Measurements from ENCODE around the gene SLC2A1. TPM values are rescaled to one million over a fixed set of nuclear protein-coding genes. Genes with fewer than 3 reads are reported as not detected.

Gene SLC2A1
- total and polyA plus RNA-seq, 2 of the 13 experiments (the other 11 are each of a cell fraction or from before 2014, with no cell fraction given): 125 to 423 TPM

DNA sequence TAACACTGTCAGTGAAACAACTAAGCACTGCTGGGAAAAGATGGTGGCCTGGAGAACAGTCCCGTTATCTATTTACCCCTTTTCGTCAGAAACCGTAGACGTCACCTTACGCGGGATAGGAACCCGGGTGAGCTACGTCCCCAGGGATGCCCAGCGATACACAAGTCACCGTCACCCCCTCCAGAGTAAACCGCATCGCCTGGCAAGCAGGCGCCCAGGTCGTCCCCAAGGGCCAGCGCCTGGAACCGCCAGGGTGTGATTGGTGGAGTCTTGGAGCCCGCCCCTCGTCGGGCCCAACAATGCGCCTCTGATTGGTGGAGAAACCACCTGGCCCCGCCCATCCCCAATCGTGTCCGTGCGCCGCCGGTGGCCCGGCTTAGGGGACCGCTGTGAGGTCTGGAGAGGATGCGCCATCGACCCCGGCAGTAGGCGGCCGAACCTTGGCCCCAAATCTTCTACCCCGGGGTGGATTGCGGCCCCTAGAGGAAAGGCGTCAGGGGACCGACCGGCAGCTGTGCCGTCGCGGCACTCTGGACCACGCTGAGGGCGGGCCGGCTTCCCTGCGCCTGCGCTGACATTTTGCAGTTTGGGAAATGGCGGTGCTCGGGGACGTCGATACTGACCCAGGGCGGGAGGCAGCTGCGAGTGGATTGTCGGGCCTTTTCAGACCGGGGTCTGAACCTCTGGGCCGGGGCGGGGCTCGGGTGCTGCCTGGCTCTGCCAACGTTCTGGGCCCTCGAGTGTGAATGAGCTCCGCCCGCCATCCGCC, 34.4 kb downstream of the SLC2A1 start (continued):
- TF ChIP-seq ZNF567 (CRISPR knock-in tag; IDR thresholded peaks at IDR 0.05; ENCODE audit: borderline replicate concordance) (no peak), ZNF326 (CRISPR knock-in tag; IDR thresholded peaks at IDR 0.05; ENCODE audit: borderline replicate concordance) (no peak), ZSCAN25 (CRISPR knock-in tag; IDR thresholded peaks at IDR 0.05) (no peak), RELA (CRISPR knock-in tag; IDR thresholded peaks at IDR 0.05) (peak; percentile 82; the same call in 1 of the 2 replicates), KDM2A (CRISPR knock-in tag; IDR thresholded peaks at IDR 0.05; ENCODE audit: borderline replicate concordance, low read depth) (peak; percentile 99), RBM39 (IDR thresholded peaks at IDR 0.05; ENCODE audit: low read depth, low read length, poor library complexity, severe bottlenecking) (peak; percentile 58), TBX2 (CRISPR knock-in tag; IDR thresholded peaks at IDR 0.05; ENCODE audit: borderline replicate concordance) (peak; percentile 45; the same call in 1 of the 2 replicates), KDM3A (CRISPR knock-in tag; IDR thresholded peaks at IDR 0.05; ENCODE audit: low read depth) (peak; percentile 25; the same call in 1 of the 2 replicates), IKZF4 (CRISPR knock-in tag; IDR thresholded peaks at IDR 0.05; ENCODE audit: borderline replicate concordance, low read depth, not compliant biosample characterization) (no peak), ELF3 (CRISPR knock-in tag; IDR thresholded peaks at IDR 0.05) (peak; percentile 46), NFYB (CRISPR knock-in tag; IDR thresholded peaks at IDR 0.05) (peak; percentile 93), FOXK1 (CRISPR knock-in tag; IDR thresholded peaks at IDR 0.05; ENCODE audit: borderline replicate concordance, low read depth) (peak; percentile 19; the same call in 1 of the 2 replicates), TSC22D2 (CRISPR knock-in tag; IDR thresholded peaks at IDR 0.05; ENCODE audit: borderline replicate concordance) (no peak; the same call in 1 of the 2 replicates), CCDC6 (CRISPR knock-in tag; IDR thresholded peaks at IDR 0.05) (peak; percentile 62; the same call in 1 of the 2 replicates), KLF6 (CRISPR knock-in tag; IDR thresholded peaks at IDR 0.05) (0 out of 2 replicates have a peak, but pooled peaks have one; percentile 48), ZNF816 (CRISPR knock-in tag; IDR thresholded peaks at IDR 0.05; ENCODE audit: borderline replicate concordance) (no peak), SP1 (IDR thresholded peaks at IDR 0.05) (no peak), SP1 (CRISPR knock-in tag; IDR thresholded peaks at IDR 0.05) (peak; percentile 79)
- TF ChIP-seq, protein P1, sequence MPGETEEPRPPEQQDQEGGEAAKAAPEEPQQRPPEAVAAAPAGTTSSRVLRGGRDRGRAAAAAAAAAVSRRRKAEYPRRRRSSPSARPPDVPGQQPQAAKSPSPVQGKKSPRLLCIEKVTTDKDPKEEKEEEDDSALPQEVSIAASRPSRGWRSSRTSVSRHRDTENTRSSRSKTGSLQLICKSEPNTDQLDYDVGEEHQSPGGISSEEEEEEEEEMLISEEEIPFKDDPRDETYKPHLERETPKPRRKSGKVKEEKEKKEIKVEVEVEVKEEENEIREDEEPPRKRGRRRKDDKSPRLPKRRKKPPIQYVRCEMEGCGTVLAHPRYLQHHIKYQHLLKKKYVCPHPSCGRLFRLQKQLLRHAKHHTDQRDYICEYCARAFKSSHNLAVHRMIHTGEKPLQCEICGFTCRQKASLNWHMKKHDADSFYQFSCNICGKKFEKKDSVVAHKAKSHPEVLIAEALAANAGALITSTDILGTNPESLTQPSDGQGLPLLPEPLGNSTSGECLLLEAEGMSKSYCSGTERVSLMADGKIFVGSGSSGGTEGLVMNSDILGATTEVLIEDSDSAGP (CRISPR knock-in tag; IDR thresholded peaks at IDR 0.05; ENCODE audit: borderline replicate concordance): peak; percentile 76; the same call in 1 of the 2 replicates
- TF ChIP-seq, protein P2, sequence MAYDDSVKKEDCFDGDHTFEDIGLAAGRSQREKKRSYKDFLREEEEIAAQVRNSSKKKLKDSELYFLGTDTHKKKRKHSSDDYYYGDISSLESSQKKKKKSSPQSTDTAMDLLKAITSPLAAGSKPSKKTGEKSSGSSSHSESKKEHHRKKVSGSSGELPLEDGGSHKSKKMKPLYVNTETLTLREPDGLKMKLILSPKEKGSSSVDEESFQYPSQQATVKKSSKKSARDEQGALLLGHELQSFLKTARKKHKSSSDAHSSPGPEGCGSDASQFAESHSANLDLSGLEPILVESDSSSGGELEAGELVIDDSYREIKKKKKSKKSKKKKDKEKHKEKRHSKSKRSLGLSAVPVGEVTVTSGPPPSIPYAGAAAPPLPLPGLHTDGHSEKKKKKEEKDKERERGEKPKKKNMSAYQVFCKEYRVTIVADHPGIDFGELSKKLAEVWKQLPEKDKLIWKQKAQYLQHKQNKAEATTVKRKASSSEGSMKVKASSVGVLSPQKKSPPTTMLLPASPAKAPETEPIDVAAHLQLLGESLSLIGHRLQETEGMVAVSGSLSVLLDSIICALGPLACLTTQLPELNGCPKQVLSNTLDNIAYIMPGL (CRISPR knock-in tag; IDR thresholded peaks at IDR 0.05; ENCODE audit: borderline replicate concordance in 1 of 2, low read depth in 1 of 2): peak in 1 of 2 experiments; percentile 58; a peak in 1 of 4 replicates
- TF ChIP-seq, protein P3, sequence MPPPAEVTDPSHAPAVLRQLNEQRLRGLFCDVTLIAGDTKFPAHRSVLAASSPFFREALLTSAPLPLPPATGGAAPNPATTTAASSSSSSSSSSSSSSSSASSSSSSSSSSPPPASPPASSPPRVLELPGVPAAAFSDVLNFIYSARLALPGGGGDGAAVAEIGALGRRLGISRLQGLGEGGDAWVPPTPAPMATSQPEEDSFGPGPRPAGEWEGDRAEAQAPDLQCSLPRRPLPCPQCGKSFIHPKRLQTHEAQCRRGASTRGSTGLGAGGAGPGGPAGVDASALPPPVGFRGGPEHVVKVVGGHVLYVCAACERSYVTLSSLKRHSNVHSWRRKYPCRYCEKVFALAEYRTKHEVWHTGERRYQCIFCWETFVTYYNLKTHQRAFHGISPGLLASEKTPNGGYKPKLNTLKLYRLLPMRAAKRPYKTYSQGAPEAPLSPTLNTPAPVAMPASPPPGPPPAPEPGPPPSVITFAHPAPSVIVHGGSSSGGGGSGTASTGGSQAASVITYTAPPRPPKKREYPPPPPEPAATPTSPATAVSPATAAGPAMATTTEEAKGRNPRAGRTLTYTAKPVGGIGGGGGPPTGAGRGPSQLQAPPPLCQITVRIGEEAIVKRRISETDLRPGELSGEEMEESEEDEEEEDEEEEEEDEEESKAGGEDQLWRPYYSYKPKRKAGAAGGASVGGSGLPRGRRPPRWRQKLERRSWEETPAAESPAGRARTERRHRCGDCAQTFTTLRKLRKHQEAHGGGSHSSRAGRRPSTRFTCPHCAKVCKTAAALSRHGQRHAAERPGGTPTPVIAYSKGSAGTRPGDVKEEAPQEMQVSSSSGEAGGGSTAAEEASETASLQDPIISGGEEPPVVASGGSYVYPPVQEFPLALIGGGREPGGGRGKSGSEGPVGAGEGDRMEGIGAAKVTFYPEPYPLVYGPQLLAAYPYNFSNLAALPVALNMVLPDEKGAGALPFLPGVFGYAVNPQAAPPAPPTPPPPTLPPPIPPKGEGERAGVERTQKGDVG (CRISPR knock-in tag; IDR thresholded peaks at IDR 0.05; ENCODE audit: borderline replicate concordance): peak; percentile 42; the same call in 1 of the 2 replicates
